HepG2 (cell line): ENCODE data around the gene KCTD21. TPM values are rescaled to one million over a fixed set of nuclear protein-coding genes. Genes with fewer than 3 reads are reported as not detected.

Experiments
- ATAC-seq: fragments of 200-7000 bp; cut with Tn5 transposase; 3 replicates; pipeline ENCODE4 v1.9.1; 2020; ENCODE audit warnings: mild to moderate bottlenecking, moderate library complexity
- BruUV-seq: library from RNA; stranded (reverse); fragments of 400-500 nt; replicated peaks from 2 replicates; lab custom pipeline; 2021; lab: Mats Ljungman, UMichigan
- CTCF ChIA-PET: fragments of 300-600 bp; formaldehyde crosslinking; extraction: SDS; loops from one replicate; lab custom pipeline; 2021; ENCODE audit warnings: low total read pairs, inconsistent platforms, low intra/inter-chr PET ratio; lab: Yijun Ruan, JAX
- POLR2A ChIA-PET: fragments of 350-600 bp; sonication (Branson Sonifier 250); formaldehyde crosslinking; loops from one replicate; lab custom pipeline; 2020; ENCODE audit warnings: antibody characterized with exemption, inconsistent platforms; lab: Yijun Ruan, JAX
- DNase-seq: peaks from one replicate; pipeline ENCODE4 v3.0.0-alpha.2; 2015; ENCODE audit warnings: low spot score
- FAIRE-seq: peaks from 3 replicates; lab custom pipeline; 2011; peaks lifted over from hg19 to GRCh38; lab: Jason Lieb, UNC
- H2AFZ ChIP-seq: one replicate; pipeline ENCODE4 v1.6.1; 2011; ENCODE audit warnings: low read length, inconsistent platforms
- H3K27ac ChIP-seq: fragments of 300-600 bp; 3 replicates; pipeline ENCODE4 v1.8.0; 2011; ENCODE audit warnings: mixed run types, mild to moderate bottlenecking, mixed read lengths, low read length, inconsistent platforms; ENCODE audit not compliant: insufficient read depth; ENCODE audit errors: extremely low read length
- H3K27me3 ChIP-seq, 2 experiments: fragments of 200-600 bp in 1 of 2; 2 replicates in 1 of 2; 3 replicates in 1 of 2; pipeline versions ENCODE4 v1.6.0 to v1.8.0; 2011; ENCODE audit warnings: low read length in 2 of 2, mild to moderate bottlenecking in 2 of 2, moderate library complexity in 2 of 2, inconsistent platforms in 1 of 2; ENCODE audit not compliant: insufficient read depth in 2 of 2, control insufficient read depth in 1 of 2
- H3K36me3 ChIP-seq, 2 experiments: fragments of 200-600 bp in 1 of 2; replicated peaks in 1 of 2; 2 replicates in 1 of 2; 3 replicates in 1 of 2; pipeline versions ENCODE4 v1.5.1 to v1.8.0; 2011; ENCODE audit warnings: low read length in 2 of 2, inconsistent platforms in 1 of 2; ENCODE audit not compliant: insufficient read depth in 2 of 2, control insufficient read depth in 1 of 2
- H3K4me1 ChIP-seq: 2 replicates; pipeline ENCODE4 v1.5.1; 2012; ENCODE audit warnings: low read length, inconsistent platforms; ENCODE audit not compliant: insufficient read depth
- H3K4me2 ChIP-seq: 2 replicates; pipeline ENCODE4 v1.6.0; 2011; ENCODE audit warnings: low read depth, low read length, inconsistent platforms
- H3K4me3 ChIP-seq, 3 experiments: fragments of 200-600 bp in 1 of 3; sonication (generic), shearing (Covaris generic) in 1 of 3; replicated peaks in 1 of 3; 2 replicates each; pipeline ENCODE4 v1.5.1; 2011 to 2016; ENCODE audit warnings: low read length in 3 of 3, inconsistent platforms in 2 of 3, low read depth in 2 of 3, mild to moderate bottlenecking in 2 of 3, control low read depth in 1 of 3, mixed read lengths in 1 of 3; ENCODE audit not compliant: insufficient read depth in 1 of 3
- H3K79me2 ChIP-seq: one replicate; pipeline ENCODE4 v1.6.1; 2011; ENCODE audit warnings: low read length, inconsistent platforms; ENCODE audit not compliant: insufficient read depth
- H3K9ac ChIP-seq: 2 replicates; pipeline ENCODE4 v1.6.0; 2011; ENCODE audit warnings: mild to moderate bottlenecking, low read depth, low read length, inconsistent platforms; ENCODE audit not compliant: insufficient read depth
- H3K9me3 ChIP-seq: 2 replicates; pipeline ENCODE4 v1.5.1; 2012; ENCODE audit warnings: mild to moderate bottlenecking, low read length
- H4K20me1 ChIP-seq: 2 replicates; pipeline ENCODE4 v1.6.0; 2011; ENCODE audit warnings: inconsistent platforms, mild to moderate bottlenecking, low read length, moderate library complexity; ENCODE audit not compliant: insufficient read depth
- CBX5 ChIP-seq: sonication (generic); formaldehyde crosslinking; IDR thresholded peaks from 2 replicates; pipeline ENCODE4 v1.4.0; 2020; ENCODE audit warnings: missing genetic modification reagents, borderline replicate concordance
- FOSL2 ChIP-seq: sonication (generic); formaldehyde crosslinking; IDR thresholded peaks from 2 replicates; pipeline ENCODE4 v1.4.0; 2020; ENCODE audit warnings: missing genetic modification reagents
- MEIS1 ChIP-seq: sonication (generic); formaldehyde crosslinking; IDR thresholded peaks from 2 replicates; pipeline ENCODE4 v1.9.0; 2021; ENCODE audit warnings: mild to moderate bottlenecking, missing genetic modification reagents, moderate library complexity, borderline replicate concordance
- MIER3 ChIP-seq: IDR thresholded peaks from 2 replicates; pipeline ENCODE4 v1.6.1; 2016; ENCODE audit warnings: missing compliant biosample characterization, borderline replicate concordance
- NCOR1 ChIP-seq: fragments of 200-600 bp; sonication (generic); IDR thresholded peaks from 2 replicates; pipeline ENCODE4 v1.7.0; 2017; ENCODE audit warnings: antibody characterized with exemption, low read length, borderline replicate concordance
- PITX1 ChIP-seq: sonication (generic); formaldehyde crosslinking; IDR thresholded peaks from 2 replicates; pipeline ENCODE4 v1.5.1; 2020; ENCODE audit warnings: mild to moderate bottlenecking, missing genetic modification reagents
- TBL1XR1 ChIP-seq: fragments of 150-350 bp; IDR thresholded peaks from 2 replicates; pipeline ENCODE4 v1.6.1; 2014; ENCODE audit warnings: borderline replicate concordance, low read length; ENCODE audit not compliant: partially characterized antibody
- WIZ ChIP-seq: sonication (generic); formaldehyde crosslinking; IDR thresholded peaks from 2 replicates; pipeline ENCODE4 v1.5.1; 2020; ENCODE audit warnings: mild to moderate bottlenecking, missing genetic modification reagents
- ZNF234 ChIP-seq: sonication (generic); formaldehyde crosslinking; conservative IDR thresholded peaks from 2 replicates; pipeline ENCODE4 v1.5.1; 2020; ENCODE audit warnings: mild to moderate bottlenecking, missing genetic modification reagents
- ZNF737 ChIP-seq: sonication (generic); formaldehyde crosslinking; IDR thresholded peaks from 2 replicates; pipeline ENCODE4 v1.5.0; 2020; ENCODE audit warnings: missing genetic modification reagents, mild to moderate bottlenecking, borderline replicate concordance
- WGBS: methylation state at CpG from one replicate; pipeline ENCODE4 v1.1.6; 2017; ENCODE audit warnings: low lambda C conversion rate; 5-methylcytosine and 5-hydroxymethylcytosine counted together
- in situ Hi-C: cut with HindIII; loops from 2 replicates; pipeline ENCODE4 v1.10.0; 2017; ENCODE audit warnings: low pct_unique_long_range_greater_than_20kb; ENCODE audit not compliant: extremely low pct_ligation_motif_present
- intact Hi-C: fragments of 100-400 bp; cut with micrococcal nuclease; formaldehyde crosslinking; loops from one replicate; pipeline ENCODE4 v1.10.0; 2022; ENCODE audit not compliant: unreplicated experiment
- polyA plus RNA-seq, 8 experiments: library from polyadenylated mRNA; depleted of rRNA in 3 of 8; stranded (reverse) in 7 of 8; unstranded in 1 of 8; fragments of >200 nt; fragmentation: Illumina TruSeq in 4 of 8; extraction: Trizol in 4 of 8; gene quantifications; 2 replicates each; pipeline versions ENCODE4 v1.2.1 to v1.2.3, GENCODE V29; 2011 to 2016; ENCODE audit warnings: low read depth in 4 of 8, missing spikeins in 1 of 8, mixed read lengths in 1 of 8; ENCODE audit not compliant: insufficient read depth in 1 of 8
- total RNA-seq, 5 experiments: library from RNA; depleted of rRNA; stranded (reverse); fragments of >200 nt; fragmentation: Illumina TruSeq; extraction: Trizol; gene quantifications; 2 replicates each; pipeline ENCODE4 v1.2.3, GENCODE V29; 2016; ENCODE audit warnings: low read depth in 1 of 5
- TF ChIP-seq, protein P1 (sequence below): sonication (generic); formaldehyde crosslinking; IDR thresholded peaks from 2 replicates; pipeline ENCODE4 v1.4.0; 2020; ENCODE audit warnings: missing genetic modification reagents, mild to moderate bottlenecking, borderline replicate concordance
- TF ChIP-seq, protein P2 (sequence below): IDR thresholded peaks from 2 replicates; pipeline ENCODE4 v1.6.1; 2012; ENCODE audit warnings: low read depth, low read length, improper control_type of control experiment

The KCTD21 gene
- total and polyA plus RNA-seq, 2 of the 13 experiments (the other 11 are each of a cell fraction or from before 2014, with no cell fraction given): 3.1 to 13.5 TPM

- Histone ChIP-seq H3K4me2 (no peak overlapping the region), H3K9ac (no peak overlapping the region), H3K4me1 (peaks cover under 1% of the 10 kb centered on the region), H3K27ac (no peak overlapping the region), H3K4me3 (no peak overlapping the region), H3K36me3 (peaks cover 22 to 43% of the 10 kb centered on the region in 2 experiments), H3K79me2 (no peaks in the 10 kb centered on the region), H3K9me3 (no peaks in the 10 kb centered on the region), H4K20me1 (no peaks in the 10 kb centered on the region), H2AFZ (no peak overlapping the region), H3K27me3 (no peaks in the 10 kb centered on the region)
- in situ Hi-C loops: no loop called here
- no TSS peak for BruUV-seq
- intact Hi-C loops: no loop called here
- ChIA-PET CTCF (no interaction called here), POLR2A (no interaction called here)
- ATAC-seq (no peak), DNase-seq (no peak), FAIRE-seq (no peak)
- TF ChIP-seq PITX1: no peak
- TF ChIP-seq MEIS1 (CRISPR knock-in tag): no peak
- no peak for TF ChIP-seq TBL1XR1
- no peak for TF ChIP-seq NCOR1
- no peak for TF ChIP-seq ZNF737
- TF ChIP-seq WIZ (CRISPR knock-in tag): no peak
- TF ChIP-seq FOSL2: no peak
- no peak for TF ChIP-seq CBX5
- TF ChIP-seq, protein P1, sequence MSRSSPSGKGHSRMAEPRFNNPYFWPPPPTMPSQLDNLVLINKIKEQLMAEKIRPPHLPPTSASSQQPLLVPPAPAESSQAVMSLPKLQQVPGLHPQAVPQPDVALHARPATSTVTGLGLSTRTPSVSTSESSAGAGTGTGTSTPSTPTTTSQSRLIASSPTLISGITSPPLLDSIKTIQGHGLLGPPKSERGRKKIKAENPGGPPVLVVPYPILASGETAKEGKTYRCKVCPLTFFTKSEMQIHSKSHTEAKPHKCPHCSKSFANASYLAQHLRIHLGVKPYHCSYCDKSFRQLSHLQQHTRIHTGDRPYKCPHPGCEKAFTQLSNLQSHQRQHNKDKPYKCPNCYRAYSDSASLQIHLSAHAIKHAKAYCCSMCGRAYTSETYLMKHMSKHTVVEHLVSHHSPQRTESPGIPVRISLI: no peak
- TF ChIP-seq MIER3 (CRISPR knock-in tag): no peak
- no peak for TF ChIP-seq ZNF234 (CRISPR knock-in tag)
- TF ChIP-seq, protein P2, sequence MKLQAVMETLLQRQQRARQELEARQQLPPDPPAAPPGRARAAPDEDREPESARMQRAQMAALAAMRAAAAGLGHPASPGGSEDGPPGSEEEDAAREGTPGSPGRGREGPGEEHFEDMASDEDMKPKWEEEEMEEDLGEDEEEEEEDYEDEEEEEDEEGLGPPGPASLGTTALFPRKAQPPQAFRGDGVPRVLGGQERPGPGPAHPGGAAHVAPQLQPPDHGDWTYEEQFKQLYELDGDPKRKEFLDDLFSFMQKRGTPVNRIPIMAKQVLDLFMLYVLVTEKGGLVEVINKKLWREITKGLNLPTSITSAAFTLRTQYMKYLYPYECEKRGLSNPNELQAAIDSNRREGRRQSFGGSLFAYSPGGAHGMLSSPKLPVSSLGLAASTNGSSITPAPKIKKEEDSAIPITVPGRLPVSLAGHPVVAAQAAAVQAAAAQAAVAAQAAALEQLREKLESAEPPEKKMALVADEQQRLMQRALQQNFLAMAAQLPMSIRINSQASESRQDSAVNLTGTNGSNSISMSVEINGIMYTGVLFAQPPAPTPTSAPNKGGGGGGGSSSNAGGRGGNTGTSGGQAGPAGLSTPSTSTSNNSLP: no peak
- WGBS: 100% methylated on average over 12 of the region's 13 CpGs
These were observed 33.2 kb upstream of the KCTD21 start for GRCh38 chr11:78221396-78222315.
